ENCODE measurements around the gene CRISP1. TPM values are rescaled to one million over a fixed set of nuclear protein-coding genes. Genes with fewer than 3 reads are reported as not detected.

CRISP1 gene
- total RNA-seq, 1 donor from 2014 or later: not detected

DNA sequence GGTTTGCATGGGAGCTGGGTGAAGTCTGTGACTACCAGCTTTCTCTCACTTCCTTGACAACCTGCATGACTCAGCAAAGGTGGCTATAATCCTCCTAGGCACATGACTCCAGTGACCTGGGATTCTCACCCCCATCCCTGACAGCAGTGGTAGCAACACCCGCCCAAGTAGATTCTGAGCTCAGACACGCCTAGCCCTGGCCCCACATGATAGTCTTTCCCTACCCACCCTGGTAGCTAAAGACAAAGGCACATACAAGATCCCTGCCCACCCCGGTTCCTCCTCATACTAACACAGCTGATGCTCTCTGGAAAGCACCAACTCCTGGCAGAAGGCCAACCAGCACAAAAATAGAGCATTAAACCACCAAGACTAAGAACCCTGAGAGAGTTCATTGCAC is 25.9 kb upstream of the CRISP1 start:
- FAIRE-seq (no peak), DNase-seq (ENCODE audit: low read depth) (no peak)
- H3K4me1 ChIP-seq (ENCODE audit: insufficient read depth, low read length): no peaks in the 10 kb centered on the region
- no peaks in the 10 kb centered on the region for H4K20me1 ChIP-seq (ENCODE audit: insufficient read depth, low read length)
- no peaks in the 10 kb centered on the region for H3K9me3 ChIP-seq (ENCODE audit: insufficient read depth, low read depth, low read length)
- H3K4me3 ChIP-seq (ENCODE audit: insufficient read depth, low read depth, low read length): no peak overlapping the region
- no peaks in the 10 kb centered on the region for H3K27me3 ChIP-seq (ENCODE audit: insufficient read depth, low read length)
- peaks cover 2% of the 10 kb centered on the region for H3K4me1 Mint-ChIP-seq (ENCODE audit: low read depth, unreplicated experiment)
- H3K36me3 ChIP-seq (ENCODE audit: insufficient read depth, low read length): no peaks in the 10 kb centered on the region
- H3K27ac ChIP-seq (ENCODE audit: low read depth, low read length): no peak overlapping the region
- peaks cover 9% of the 10 kb centered on the region for H3K9me3 Mint-ChIP-seq (ENCODE audit: unreplicated experiment)
- H3K4me3 Mint-ChIP-seq (ENCODE audit: unreplicated experiment): no peak overlapping the region
- no peaks in the 10 kb centered on the region for H3K79me2 ChIP-seq (ENCODE audit: insufficient read depth, low read length)
- no peak for TF ChIP-seq EZH2 (IDR thresholded peaks at IDR 0.05; ENCODE audit: insufficient read depth, low read length)
- TF ChIP-seq, protein P1, sequence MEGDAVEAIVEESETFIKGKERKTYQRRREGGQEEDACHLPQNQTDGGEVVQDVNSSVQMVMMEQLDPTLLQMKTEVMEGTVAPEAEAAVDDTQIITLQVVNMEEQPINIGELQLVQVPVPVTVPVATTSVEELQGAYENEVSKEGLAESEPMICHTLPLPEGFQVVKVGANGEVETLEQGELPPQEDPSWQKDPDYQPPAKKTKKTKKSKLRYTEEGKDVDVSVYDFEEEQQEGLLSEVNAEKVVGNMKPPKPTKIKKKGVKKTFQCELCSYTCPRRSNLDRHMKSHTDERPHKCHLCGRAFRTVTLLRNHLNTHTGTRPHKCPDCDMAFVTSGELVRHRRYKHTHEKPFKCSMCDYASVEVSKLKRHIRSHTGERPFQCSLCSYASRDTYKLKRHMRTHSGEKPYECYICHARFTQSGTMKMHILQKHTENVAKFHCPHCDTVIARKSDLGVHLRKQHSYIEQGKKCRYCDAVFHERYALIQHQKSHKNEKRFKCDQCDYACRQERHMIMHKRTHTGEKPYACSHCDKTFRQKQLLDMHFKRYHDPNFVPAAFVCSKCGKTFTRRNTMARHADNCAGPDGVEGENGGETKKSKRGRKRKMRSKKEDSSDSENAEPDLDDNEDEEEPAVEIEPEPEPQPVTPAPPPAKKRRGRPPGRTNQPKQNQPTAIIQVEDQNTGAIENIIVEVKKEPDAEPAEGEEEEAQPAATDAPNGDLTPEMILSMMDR (IDR thresholded peaks at IDR 0.05; ENCODE audit: insufficient read depth, low read depth, low read length): no peak
- H2AFZ ChIP-seq (ENCODE audit: low read depth, low read length): no peak overlapping the region
- H3K4me2 ChIP-seq (ENCODE audit: low read length): no peak overlapping the region
- peaks cover 2% of the 10 kb centered on the region for H3K27me3 Mint-ChIP-seq (ENCODE audit: low read depth, unreplicated experiment)
- no peaks in the 10 kb centered on the region for H3K36me3 Mint-ChIP-seq (ENCODE audit: low read depth, unreplicated experiment)
- no peak overlapping the region for H3K9ac ChIP-seq (ENCODE audit: low read length)
- H3K27ac Mint-ChIP-seq (ENCODE audit: unreplicated experiment): no peak overlapping the region

- H3K36me3 ChIP-seq (ENCODE audit: insufficient read depth, low read length): no peaks in the 10 kb centered on the region
- no peaks in the 10 kb centered on the region for H3K79me2 ChIP-seq (ENCODE audit: insufficient read depth, low read length)
- Mint-ChIP-seq H3K27ac (ENCODE audit: unreplicated experiment) (no peak overlapping the region), H3K27me3 (ENCODE audit: low read depth, unreplicated experiment) (peaks cover 4% of the 10 kb centered on the region), H3K4me1 (ENCODE audit: low read depth, unreplicated experiment) (peaks cover 2% of the 10 kb centered on the region), H3K4me3 (ENCODE audit: unreplicated experiment) (no peak overlapping the region), H3K36me3 (ENCODE audit: low read depth, unreplicated experiment) (no peaks in the 10 kb centered on the region), H3K9me3 (ENCODE audit: unreplicated experiment) (peaks cover 7% of the 10 kb centered on the region)
- no peak overlapping the region for H3K27ac ChIP-seq (ENCODE audit: low read depth, low read length)
- no peak overlapping the region for H3K4me2 ChIP-seq (ENCODE audit: low read length)
- FAIRE-seq (no peak), DNase-seq (ENCODE audit: low read depth) (no peak)
- no peaks in the 10 kb centered on the region for H3K4me1 ChIP-seq (ENCODE audit: insufficient read depth, low read length)
- peaks cover 2% of the 10 kb centered on the region for H3K9me3 ChIP-seq (ENCODE audit: insufficient read depth, low read depth, low read length)
- no peaks in the 10 kb centered on the region for H3K27me3 ChIP-seq (ENCODE audit: insufficient read depth, low read length)
- no peaks in the 10 kb centered on the region for H4K20me1 ChIP-seq (ENCODE audit: insufficient read depth, low read length)
- H3K4me3 ChIP-seq (ENCODE audit: insufficient read depth, low read depth, low read length): no peak overlapping the region
- TF ChIP-seq, protein P1 (IDR thresholded peaks at IDR 0.05; ENCODE audit: insufficient read depth, low read depth, low read length): no peak
- TF ChIP-seq EZH2 (IDR thresholded peaks at IDR 0.05; ENCODE audit: insufficient read depth, low read length): no peak
- H2AFZ ChIP-seq (ENCODE audit: low read depth, low read length): no peak overlapping the region
- no peak overlapping the region for H3K9ac ChIP-seq (ENCODE audit: low read length)
These were observed 24.7 kb upstream of the CRISP1 start for GRCh38 chr6:49890988-49891387.

DNA sequence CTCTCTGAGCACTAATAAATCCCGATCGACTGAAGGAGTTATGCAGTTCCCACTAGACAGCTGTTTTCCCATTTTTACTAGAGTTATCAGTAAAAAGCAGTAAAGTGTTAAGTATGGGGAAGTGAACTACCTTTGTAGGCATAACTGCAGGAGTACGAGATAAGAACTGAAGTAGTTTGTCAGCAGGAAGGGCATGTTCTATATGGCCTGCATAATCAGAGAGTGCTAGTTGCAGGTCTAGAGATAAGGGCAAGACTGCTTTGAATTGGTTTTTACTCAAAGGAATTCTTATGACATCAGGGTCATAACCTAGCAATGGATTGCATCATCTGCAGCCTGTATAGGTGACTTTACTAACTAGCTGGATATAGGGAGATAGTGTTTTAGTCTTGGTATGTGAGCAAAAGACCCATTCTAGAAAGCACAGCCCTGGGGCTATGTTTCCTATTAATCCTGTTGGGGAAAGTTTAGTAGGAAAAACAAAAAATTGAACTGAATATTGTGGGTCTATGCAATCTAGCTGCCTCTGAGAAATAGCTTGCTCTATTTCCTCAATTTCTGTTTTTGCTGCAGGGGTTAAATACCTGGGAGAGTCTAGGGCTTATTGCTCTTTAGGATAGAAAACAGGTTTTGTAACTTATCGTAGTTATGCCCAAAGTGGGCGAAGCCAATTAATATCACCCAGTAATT is 22.6 kb upstream of the CRISP1 start:
- Histone ChIP-seq H3K79me2 (ENCODE audit: insufficient read depth, low read length) (no peaks in the 10 kb centered on the region), H3K4me2 (ENCODE audit: low read length) (no peak overlapping the region), H3K36me3 (ENCODE audit: insufficient read depth, low read length) (no peaks in the 10 kb centered on the region), H3K27me3 (ENCODE audit: insufficient read depth, low read length) (no peaks in the 10 kb centered on the region), H3K9ac (ENCODE audit: low read length) (no peak overlapping the region), H3K4me3 (ENCODE audit: insufficient read depth, low read depth, low read length) (no peak overlapping the region), H2AFZ (ENCODE audit: low read depth, low read length) (no peak overlapping the region), H3K4me1 (ENCODE audit: insufficient read depth, low read length) (no peaks in the 10 kb centered on the region), H4K20me1 (ENCODE audit: insufficient read depth, low read length) (no peaks in the 10 kb centered on the region), H3K27ac (ENCODE audit: low read depth, low read length) (no peak overlapping the region), H3K9me3 (ENCODE audit: insufficient read depth, low read depth, low read length) (peaks cover 3% of the 10 kb centered on the region)
- peaks cover 4% of the 10 kb centered on the region for H3K27me3 Mint-ChIP-seq (ENCODE audit: low read depth, unreplicated experiment)
- no peaks in the 10 kb centered on the region for H3K36me3 Mint-ChIP-seq (ENCODE audit: low read depth, unreplicated experiment)
- H3K27ac Mint-ChIP-seq (ENCODE audit: unreplicated experiment): no peak overlapping the region
- no peaks in the 10 kb centered on the region for H3K9me3 Mint-ChIP-seq (ENCODE audit: unreplicated experiment)
- H3K4me1 Mint-ChIP-seq (ENCODE audit: low read depth, unreplicated experiment): peaks cover 2% of the 10 kb centered on the region
- FAIRE-seq (no peak), DNase-seq (ENCODE audit: low read depth) (no peak)
- H3K4me3 Mint-ChIP-seq (ENCODE audit: unreplicated experiment): no peak overlapping the region
- TF ChIP-seq EZH2 (IDR thresholded peaks at IDR 0.05; ENCODE audit: insufficient read depth, low read length): no peak
- TF ChIP-seq, protein P1 (IDR thresholded peaks at IDR 0.05; ENCODE audit: insufficient read depth, low read depth, low read length): no peak

All from astrocyte (in vitro differentiated cells and primary cell).